Muscle layer of colon (tissue), 2 donors: ENCODE results near the gene CD8B2.
"Not testable (repeated sequence)": the region's sequence is repeated elsewhere in the genome, so short reads cannot be mapped to it uniquely, and the experiment has no call there.

Source experiments
- H3K27ac ChIP-seq: one replicate; pipeline ENCODE4 v1.7.0; 2013; ENCODE audit warnings: low read depth, mild to moderate bottlenecking, low read length, moderate library complexity
- H3K27me3 ChIP-seq, 2 donors: one replicate each; pipeline ENCODE4 v1.7.0; 2013; ENCODE audit warnings: low read length in 2 of 2, mild to moderate bottlenecking in 2 of 2; ENCODE audit not compliant: insufficient read depth in 2 of 2, control insufficient read depth in 1 of 2
- H3K36me3 ChIP-seq: one replicate; pipeline ENCODE4 v1.7.0; 2013; ENCODE audit warnings: mild to moderate bottlenecking, low read length; ENCODE audit not compliant: insufficient read depth
- H3K4me1 ChIP-seq: one replicate; pipeline ENCODE4 v1.7.0; 2013; ENCODE audit warnings: mild to moderate bottlenecking, low read length; ENCODE audit not compliant: insufficient read depth
- H3K4me3 ChIP-seq, 2 donors: one replicate each; pipeline ENCODE4 v1.7.0; 2013; ENCODE audit warnings: low read length in 2 of 2, low read depth in 1 of 2, mild to moderate bottlenecking in 1 of 2, moderate library complexity in 1 of 2
- H3K9ac ChIP-seq: one replicate; pipeline ENCODE4 v1.7.0; 2013; ENCODE audit warnings: low read length
- H3K9me3 ChIP-seq: one replicate; pipeline ENCODE4 v1.7.0; 2013; ENCODE audit warnings: mild to moderate bottlenecking, low read length
- donor health status: abdominal sarcoma.
- donor health status: Adenocarcinoma of cecum.

Gene CD8B2

DNA sequence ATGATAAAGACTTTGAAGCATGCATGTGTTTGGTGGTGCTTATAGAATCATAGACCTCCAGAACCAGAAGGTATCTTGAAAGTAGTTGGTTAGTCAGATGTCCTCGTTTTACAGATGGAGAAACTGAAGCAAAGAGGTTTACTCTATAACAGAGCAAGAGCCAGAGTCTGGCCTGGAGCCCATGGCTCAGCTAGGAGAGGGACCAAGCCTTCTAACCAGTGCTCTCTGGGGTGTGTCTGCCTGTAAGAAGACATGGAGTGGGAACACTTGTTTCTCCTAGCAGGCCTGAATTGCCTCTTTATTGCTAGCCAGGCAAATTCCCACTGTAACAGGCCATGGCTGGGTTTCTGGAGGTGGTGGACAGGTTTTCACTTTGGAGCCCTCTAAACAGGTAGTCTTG lies 67.9 kb downstream of the CD8B2 start:
- H3K4me3 ChIP-seq, result no peak overlapping the region
- no peaks in the 10 kb centered on the region for H3K9me3 ChIP-seq
- no peak overlapping the region for H3K9ac ChIP-seq
- H3K36me3 ChIP-seq, result no peaks in the 10 kb centered on the region
- no peaks in the 10 kb centered on the region for H3K27me3 ChIP-seq
- no peak overlapping the region for H3K27ac ChIP-seq
- H3K4me1 ChIP-seq, result peaks cover 6% of the 10 kb centered on the region

DNA sequence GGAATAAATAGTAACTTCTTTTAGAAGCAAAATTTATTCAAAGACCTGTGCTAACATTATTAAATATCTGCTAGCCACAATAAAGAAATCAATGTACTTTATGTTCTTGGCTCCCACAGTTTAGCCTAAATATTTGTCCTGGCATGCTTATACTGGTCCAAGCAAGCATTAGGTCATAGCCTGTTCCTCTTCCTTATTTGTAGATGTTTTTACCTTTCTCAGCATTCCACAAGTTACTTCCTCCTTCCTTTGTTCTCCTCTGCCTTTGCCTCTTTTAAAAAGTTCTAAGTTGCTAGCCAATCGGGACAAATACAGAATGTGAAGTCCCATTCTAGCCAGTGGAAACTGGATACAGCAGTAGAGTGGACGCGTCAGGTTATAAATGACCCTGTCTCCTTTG lies 72.6 kb downstream of the CD8B2 start:
- not testable (repeated sequence) for H3K27ac ChIP-seq, H3K9ac ChIP-seq, H3K9me3 ChIP-seq, H3K27me3 ChIP-seq, H3K4me3 ChIP-seq, H3K36me3 ChIP-seq
- peaks cover 48% of the 10 kb centered on the region for H3K4me1 ChIP-seq

DNA sequence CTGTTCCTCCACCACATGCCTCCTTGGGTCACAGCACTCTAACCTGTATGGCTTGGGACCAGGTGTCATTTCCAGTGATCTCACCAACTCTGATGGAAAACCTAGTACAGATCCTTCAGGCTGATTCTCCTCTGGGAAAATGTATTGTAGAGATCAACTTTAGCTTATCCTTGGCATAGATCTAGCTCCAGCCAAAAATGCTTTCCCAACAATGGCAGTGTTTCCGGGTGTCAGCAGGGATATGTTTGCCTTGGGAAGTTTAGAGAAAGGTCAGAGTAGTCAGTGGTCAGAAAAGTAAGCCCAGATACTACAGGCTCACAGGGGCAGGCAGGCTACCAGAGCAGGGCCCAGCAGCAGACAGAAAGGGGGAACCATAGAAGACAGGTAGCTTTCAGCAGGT lies 73.6 kb downstream of the CD8B2 start:
- Histone ChIP-seq H3K27me3 (no peaks in the 10 kb centered on the region), H3K4me3 (no peak overlapping the region), H3K27ac (peak overlapping the region; percentile 36), H3K9ac (no peak overlapping the region), H3K9me3 (no peaks in the 10 kb centered on the region), H3K36me3 (no peaks in the 10 kb centered on the region), H3K4me1 (peaks cover 48% of the 10 kb centered on the region)

GRCh38 chr2:106561356-106561755 lies 74.2 kb downstream of the CD8B2 start:
- H3K27ac ChIP-seq, result peak overlapping the region; percentile 73
- peaks cover 48% of the 10 kb centered on the region for H3K4me1 ChIP-seq
- H3K9me3 ChIP-seq, result no peaks in the 10 kb centered on the region
- no peak overlapping the region for H3K9ac ChIP-seq
- H3K36me3 ChIP-seq, result no peaks in the 10 kb centered on the region
- H3K27me3 ChIP-seq, result no peaks in the 10 kb centered on the region
- H3K4me3 ChIP-seq, result peak overlapping the region in 1 of 2 donors; percentile 9

DNA sequence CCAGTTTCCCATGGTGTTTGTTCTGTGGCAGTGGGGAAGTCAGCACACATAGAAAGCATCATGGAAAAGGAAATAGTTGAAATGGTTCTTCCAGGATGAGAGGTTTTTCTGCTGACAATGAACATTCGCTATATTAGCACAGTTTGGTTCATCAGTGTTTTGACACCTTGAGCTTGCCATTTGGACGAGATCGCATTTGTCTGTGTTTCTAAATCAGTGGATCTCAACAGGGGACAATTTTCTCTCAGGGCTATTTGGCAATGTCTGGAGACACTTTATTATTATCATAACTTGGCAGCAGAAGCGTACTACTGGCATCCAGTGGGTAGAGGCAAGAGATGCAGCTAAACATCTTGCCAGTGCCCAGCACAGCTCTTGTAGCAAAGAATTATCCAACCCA lies 74.6 kb downstream of the CD8B2 start:
- peaks cover 48% of the 10 kb centered on the region for H3K4me1 ChIP-seq
- H3K9me3 ChIP-seq, result no peaks in the 10 kb centered on the region
- peak overlapping the region in 1 of 2 donors; percentile 9 for H3K4me3 ChIP-seq
- H3K36me3 ChIP-seq, result no peaks in the 10 kb centered on the region
- peak overlapping the region; percentile 73 for H3K27ac ChIP-seq
- no peaks in the 10 kb centered on the region for H3K27me3 ChIP-seq
- H3K9ac ChIP-seq, result no peak overlapping the region

DNA sequence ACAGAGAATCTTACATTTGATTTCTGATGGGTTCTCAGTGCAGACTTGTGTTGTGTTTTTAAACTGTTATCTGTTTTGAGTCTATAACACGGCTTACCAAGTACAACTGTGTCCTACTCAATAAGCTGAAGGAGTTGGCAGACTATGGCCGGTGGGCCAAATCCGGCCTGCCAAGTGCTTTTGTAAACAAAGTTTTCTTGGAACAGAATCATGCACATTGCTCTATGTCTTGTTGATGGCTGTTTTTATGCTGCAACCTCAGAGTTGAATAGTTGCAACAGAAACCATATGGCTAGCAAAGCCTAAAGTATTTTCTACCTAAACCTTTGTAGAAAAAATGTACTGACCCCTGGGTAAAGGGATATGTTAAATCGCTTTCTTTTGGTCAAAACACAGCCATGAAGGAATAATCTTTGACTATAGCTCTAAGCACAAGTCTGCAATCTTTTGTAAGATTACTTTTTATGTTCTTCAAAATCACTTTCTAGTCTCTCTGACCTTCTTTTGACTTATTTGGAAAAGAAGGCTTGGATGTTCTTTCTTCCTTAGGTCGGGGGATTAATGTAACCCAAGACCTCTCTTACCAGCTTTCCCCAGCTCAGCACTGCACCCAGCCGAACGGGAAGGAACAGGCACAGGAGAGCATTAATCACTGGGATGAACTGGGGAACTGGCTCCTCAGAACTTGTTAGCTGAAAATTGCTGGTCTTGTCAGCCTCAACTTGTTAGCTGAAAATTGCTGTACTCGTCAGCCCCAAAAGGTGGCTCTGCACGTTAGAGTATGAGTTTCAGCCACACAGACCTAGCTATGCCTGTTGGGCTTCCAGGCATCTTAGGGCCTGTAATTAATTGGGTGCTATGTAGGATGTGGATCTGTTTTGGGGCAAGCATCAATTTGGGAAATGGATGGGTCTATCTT lies 75.4 kb downstream of the CD8B2 start:
- peak overlapping the region; percentile 73 for H3K27ac ChIP-seq
- H3K4me3 ChIP-seq, result no peak overlapping the region
- H3K36me3 ChIP-seq, result no peaks in the 10 kb centered on the region
- no peaks in the 10 kb centered on the region for H3K27me3 ChIP-seq
- H3K9ac ChIP-seq, result no peak overlapping the region
- H3K4me1 ChIP-seq, result peaks cover 48% of the 10 kb centered on the region
- no peaks in the 10 kb centered on the region for H3K9me3 ChIP-seq

GRCh38 chr2:106563195-106563594 lies 76.0 kb downstream of the CD8B2 start:
- Histone ChIP-seq H3K9ac (no peak overlapping the region), H3K27me3 (no peaks in the 10 kb centered on the region), H3K4me1 (peaks cover 50% of the 10 kb centered on the region), H3K4me3 (no peak overlapping the region), H3K36me3 (no peaks in the 10 kb centered on the region), H3K9me3 (no peaks in the 10 kb centered on the region), H3K27ac (peak overlapping the region; percentile 73)

GRCh38 chr2:106565599-106565998 lies 78.4 kb downstream of the CD8B2 start:
- Histone ChIP-seq H3K27ac (no peak overlapping the region), H3K9ac (no peak overlapping the region), H3K36me3 (no peaks in the 10 kb centered on the region), H3K4me3 (no peak overlapping the region), H3K9me3 (no peaks in the 10 kb centered on the region), H3K4me1 (peaks cover 45% of the 10 kb centered on the region), H3K27me3 (no peaks in the 10 kb centered on the region)

DNA sequence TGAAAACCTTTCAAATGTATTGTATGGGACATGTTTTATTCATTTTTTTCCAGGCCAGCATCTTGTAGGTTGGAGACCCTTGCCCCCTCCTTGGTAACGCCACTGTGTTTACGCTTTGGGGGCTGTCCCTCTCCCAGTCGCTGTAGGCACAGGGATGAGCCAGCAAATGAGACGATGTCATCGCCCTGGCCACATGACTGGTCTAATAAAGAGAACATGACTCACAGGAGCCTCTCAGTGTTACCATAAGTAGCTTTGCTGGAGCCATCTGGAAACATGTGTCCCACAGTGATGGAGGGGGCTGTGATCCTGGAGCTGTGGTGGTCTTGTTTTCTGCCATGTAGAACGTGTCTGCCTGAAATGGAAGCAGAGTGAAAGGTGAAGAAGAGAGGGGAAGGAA lies 78.9 kb downstream of the CD8B2 start:
- no peaks in the 10 kb centered on the region for H3K36me3 ChIP-seq
- peaks cover 41% of the 10 kb centered on the region for H3K4me1 ChIP-seq
- H3K9me3 ChIP-seq, result no peaks in the 10 kb centered on the region
- no peak overlapping the region for H3K4me3 ChIP-seq
- H3K9ac ChIP-seq, result no peak overlapping the region
- no peaks in the 10 kb centered on the region for H3K27me3 ChIP-seq
- no peak overlapping the region for H3K27ac ChIP-seq

DNA sequence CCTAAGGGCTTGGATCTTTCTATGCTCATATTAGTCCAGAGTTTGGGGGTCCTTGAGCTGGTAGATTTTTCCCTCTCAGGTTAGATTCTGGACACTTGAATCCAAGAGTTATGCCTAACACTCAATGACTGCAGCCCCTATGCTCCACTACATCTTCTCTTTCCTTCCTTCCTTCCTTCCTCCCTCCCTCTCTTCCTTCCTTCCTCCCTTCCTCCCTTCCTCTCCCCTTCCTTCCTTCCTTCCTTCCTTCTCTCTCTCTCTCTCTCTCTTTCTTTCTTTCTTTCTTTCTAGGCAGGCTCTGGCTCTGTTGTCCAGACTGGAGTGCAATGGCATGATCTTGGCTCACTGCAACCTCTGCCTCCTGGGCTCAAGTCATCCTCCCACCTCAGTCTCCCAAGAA lies 79.3 kb downstream of the CD8B2 start:
- peaks cover 37% of the 10 kb centered on the region for H3K4me1 ChIP-seq
- H3K9ac ChIP-seq, H3K4me3 ChIP-seq, H3K9me3 ChIP-seq, H3K36me3 ChIP-seq, H3K27ac ChIP-seq, H3K27me3 ChIP-seq: not testable (repeated sequence)

DNA sequence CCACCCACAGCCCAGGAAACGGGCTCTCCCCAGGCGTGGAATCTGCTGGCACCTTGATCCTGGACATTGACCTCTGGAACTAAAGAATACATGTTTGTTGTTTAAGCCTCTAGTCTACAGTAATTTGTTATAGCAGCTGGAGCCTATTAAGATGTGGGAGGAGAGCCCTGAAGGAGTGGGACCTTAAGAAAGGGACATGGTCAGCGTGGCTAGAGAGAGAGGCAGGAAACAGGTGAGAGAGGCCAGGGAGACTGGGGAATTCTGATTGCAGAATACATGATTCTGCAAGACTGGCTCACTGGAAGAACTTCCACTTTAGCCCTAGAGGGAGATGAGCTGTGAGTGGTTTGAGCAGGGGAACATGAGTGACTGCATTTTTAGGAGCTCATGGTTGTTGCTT lies 83.2 kb downstream of the CD8B2 start:
- H3K4me3 ChIP-seq, result no peak overlapping the region

More for the DNA sequence above, 83.2 kb downstream of the CD8B2 start:
- Histone ChIP-seq H3K27ac (no peak overlapping the region), H3K9ac (no peak overlapping the region), H3K27me3 (no peaks in the 10 kb centered on the region), H3K9me3 (no peaks in the 10 kb centered on the region), H3K4me1 (peaks cover 6% of the 10 kb centered on the region), H3K36me3 (no peaks in the 10 kb centered on the region)
